Activated T-cell treated with anti-CD3 and anti-CD28 coated beads, Interleukin-2, amount 50 U/mL, for 72 hours (primary cell): ENCODE measurements around the gene NOS1AP. TPM values are rescaled to one million over a fixed set of nuclear protein-coding genes. Genes with fewer than 3 reads are reported as not detected.

Experiments
- ATAC-seq, 2 donors: fragments of 150-1000 bp; cut with Tn5 transposase; replicated peaks in 1 of 2; 2 replicates each; pipeline ENCODE4 v1.10.0; 2021; ENCODE audit warnings: moderate library complexity in 2 of 2, mild to moderate bottlenecking in 1 of 2
- DNase-seq, 2 donors: peaks; one replicate each; pipeline ENCODE4 v3.0.0; 2021 to 2022; ENCODE audit warnings: mixed read lengths in 1 of 2
- H3K27ac Mint-ChIP-seq: one replicate; pipeline ENCODE4 v1.8.0; 2022; ENCODE audit warnings: mild to moderate bottlenecking, moderate library complexity, mixed read lengths
- H3K27me3 Mint-ChIP-seq: one replicate; pipeline ENCODE4 v1.8.0; 2022; ENCODE audit warnings: low read depth, mixed read lengths
- H3K36me3 Mint-ChIP-seq, 2 donors: one replicate each; pipeline ENCODE4 v1.8.0; 2022; ENCODE audit warnings: mixed read lengths in 2 of 2, mild to moderate bottlenecking in 1 of 2; ENCODE audit not compliant: insufficient read depth in 2 of 2
- H3K4me1 Mint-ChIP-seq: one replicate; pipeline ENCODE4 v1.8.0; 2022; ENCODE audit warnings: low read depth, mixed read lengths
- H3K4me3 Mint-ChIP-seq, 2 donors: one replicate each; pipeline ENCODE4 v1.8.0; 2022; ENCODE audit warnings: mild to moderate bottlenecking in 2 of 2, mixed read lengths in 2 of 2, moderate library complexity in 2 of 2
- H3K9me3 Mint-ChIP-seq, 2 donors: one replicate each; pipeline ENCODE4 v1.8.0; 2022; ENCODE audit warnings: mixed read lengths in 2 of 2
- total RNA-seq, 2 donors: library from RNA; stranded (reverse); gene quantifications; one replicate each; pipeline ENCODE4 v1.2.3, GENCODE V29; 2022

Gene NOS1AP
- total RNA-seq, 2 donors from 2014 or later: 0.21 to 0.26 TPM

GRCh38 chr1:162371611-162372010, 302.1 kb downstream of the NOS1AP start:
- DNase-seq (no peak), ATAC-seq (no peak)
- Mint-ChIP-seq H3K9me3 (no peaks in the 10 kb centered on the region), H3K27me3 (no peaks in the 10 kb centered on the region), H3K36me3 (no peaks in the 10 kb centered on the region), H3K27ac (no peak overlapping the region), H3K4me1 (no peaks in the 10 kb centered on the region), H3K4me3 (no peak overlapping the region)

GRCh38 chr1:162372159-162373071, 302.9 kb downstream of the NOS1AP start:
- Mint-ChIP-seq H3K9me3 (no peaks in the 10 kb centered on the region), H3K4me3 (no peak overlapping the region), H3K36me3 (no peaks in the 10 kb centered on the region), H3K27me3 (no peaks in the 10 kb centered on the region), H3K27ac (no peak overlapping the region), H3K4me1 (no peaks in the 10 kb centered on the region)
- DNase-seq (no peak), ATAC-seq (no peak)

GRCh38 chr1:162373072-162373427, 303.6 kb downstream of the NOS1AP start:
- H3K36me3 Mint-ChIP-seq: no peaks in the 10 kb centered on the region
- H3K4me1 Mint-ChIP-seq: no peaks in the 10 kb centered on the region
- DNase-seq (no peak), ATAC-seq (no peak)
- H3K9me3 Mint-ChIP-seq: no peaks in the 10 kb centered on the region
- no peak overlapping the region for H3K27ac Mint-ChIP-seq
- no peaks in the 10 kb centered on the region for H3K27me3 Mint-ChIP-seq
- H3K4me3 Mint-ChIP-seq: no peak overlapping the region

GRCh38 chr1:162373541-162374260, 304.2 kb downstream of the NOS1AP start:
- Mint-ChIP-seq H3K27ac (no peak overlapping the region), H3K4me3 (no peak overlapping the region), H3K4me1 (no peaks in the 10 kb centered on the region), H3K36me3 (no peaks in the 10 kb centered on the region), H3K27me3 (no peaks in the 10 kb centered on the region), H3K9me3 (no peaks in the 10 kb centered on the region)
- ATAC-seq: no peak
- DNase-seq: no peak

- no peaks in the 10 kb centered on the region for H3K4me1 Mint-ChIP-seq
- DNase-seq: no peak
- ATAC-seq: no peak
- H3K9me3 Mint-ChIP-seq: no peaks in the 10 kb centered on the region
- no peak overlapping the region for H3K27ac Mint-ChIP-seq
- H3K27me3 Mint-ChIP-seq: no peaks in the 10 kb centered on the region
- H3K36me3 Mint-ChIP-seq: no peaks in the 10 kb centered on the region
- no peak overlapping the region for H3K4me3 Mint-ChIP-seq
These were observed 304.9 kb downstream of the NOS1AP start for GRCh38 chr1:162374406-162374805.

- Mint-ChIP-seq H3K27me3 (no peaks in the 10 kb centered on the region), H3K9me3 (no peaks in the 10 kb centered on the region), H3K27ac (no peak overlapping the region), H3K36me3 (no peaks in the 10 kb centered on the region), H3K4me1 (no peaks in the 10 kb centered on the region), H3K4me3 (no peak overlapping the region)
- DNase-seq (no peak), ATAC-seq (no peak)
These were observed 306.0 kb downstream of the NOS1AP start for GRCh38 chr1:162375463-162375862.

- Mint-ChIP-seq H3K4me1 (no peaks in the 10 kb centered on the region), H3K36me3 (no peaks in the 10 kb centered on the region), H3K9me3 (no peaks in the 10 kb centered on the region), H3K4me3 (no peak within 1 kb of the TSS), H3K27ac (no peak within 1 kb of the TSS), H3K27me3 (no peaks in the 10 kb centered on the region)
- no peak for DNase-seq
- ATAC-seq: no peak
These were observed 307.2 kb downstream of the NOS1AP start, which contains the start of gene SPATA46 for GRCh38 chr1:162376691-162377090. TSS of gene SPATA46 (minus strand) at chr1:162376854. CDS start at chr1:162376790, 64 bp downstream.

- Mint-ChIP-seq H3K27me3 (no peaks in the 10 kb centered on the region), H3K36me3 (no peaks in the 10 kb centered on the region), H3K4me3 (no peak overlapping the region), H3K27ac (no peak overlapping the region), H3K4me1 (no peaks in the 10 kb centered on the region), H3K9me3 (no peaks in the 10 kb centered on the region)
- ATAC-seq: no peak
- no peak for DNase-seq
These were observed 310.8 kb downstream of the NOS1AP start for GRCh38 chr1:162380061-162380846.

GRCh38 chr1:162381383-162381782, 311.9 kb downstream of the NOS1AP start, which contains the start of gene C1orf226:
TSS of gene C1orf226 (plus strand) at chr1:162381728. CDS start at chr1:162381902, 174 bp downstream.
- H3K27ac Mint-ChIP-seq: no peak within 1 kb of the TSS
- H3K36me3 Mint-ChIP-seq: no peaks in the 10 kb centered on the region
- no peaks in the 10 kb centered on the region for H3K9me3 Mint-ChIP-seq
- ATAC-seq (no peak), DNase-seq (no peak)
- H3K4me3 Mint-ChIP-seq: no peak within 1 kb of the TSS
- no peaks in the 10 kb centered on the region for H3K27me3 Mint-ChIP-seq
- H3K4me1 Mint-ChIP-seq: no peaks in the 10 kb centered on the region

- Mint-ChIP-seq H3K27ac (no peak overlapping the region), H3K4me3 (no peak overlapping the region), H3K36me3 (no peaks in the 10 kb centered on the region), H3K27me3 (no peaks in the 10 kb centered on the region), H3K4me1 (no peaks in the 10 kb centered on the region), H3K9me3 (no peaks in the 10 kb centered on the region)
- DNase-seq (no peak), ATAC-seq (no peak)
These were observed 312.7 kb downstream of the NOS1AP start for GRCh38 chr1:162381941-162382750.

- H3K4me3 Mint-ChIP-seq: no peak overlapping the region
- no peaks in the 10 kb centered on the region for H3K27me3 Mint-ChIP-seq
- H3K4me1 Mint-ChIP-seq: no peaks in the 10 kb centered on the region
- no peak for DNase-seq
- ATAC-seq: no peak
- H3K27ac Mint-ChIP-seq: no peak overlapping the region
- no peaks in the 10 kb centered on the region for H3K36me3 Mint-ChIP-seq
- no peaks in the 10 kb centered on the region for H3K9me3 Mint-ChIP-seq
These were observed 313.6 kb downstream of the NOS1AP start for GRCh38 chr1:162383091-162383490.

- Mint-ChIP-seq H3K9me3 (no peaks in the 10 kb centered on the region), H3K4me3 (no peak overlapping the region), H3K36me3 (no peaks in the 10 kb centered on the region), H3K4me1 (no peaks in the 10 kb centered on the region), H3K27me3 (no peaks in the 10 kb centered on the region), H3K27ac (no peak overlapping the region)
- ATAC-seq (no peak), DNase-seq (no peak)
These were observed 314.0 kb downstream of the NOS1AP start for GRCh38 chr1:162383516-162383915.
